Activated effector memory CD4-positive, alpha-beta T cell treated with anti-CD3 and anti-CD28 coated beads, Interleukin-2, amount 50 U/mL, for 16 hours (primary cell): Measurements from ENCODE around the gene PCDHB2.
"Not testable (repeated sequence)": the region's sequence is repeated elsewhere in the genome, so short reads cannot be mapped to it uniquely, and the experiment has no call there.

Experiments
- DNase-seq: peaks from one replicate; pipeline ENCODE4 v3.0.0-alpha.2; 2020

Gene PCDHB2

DNA sequence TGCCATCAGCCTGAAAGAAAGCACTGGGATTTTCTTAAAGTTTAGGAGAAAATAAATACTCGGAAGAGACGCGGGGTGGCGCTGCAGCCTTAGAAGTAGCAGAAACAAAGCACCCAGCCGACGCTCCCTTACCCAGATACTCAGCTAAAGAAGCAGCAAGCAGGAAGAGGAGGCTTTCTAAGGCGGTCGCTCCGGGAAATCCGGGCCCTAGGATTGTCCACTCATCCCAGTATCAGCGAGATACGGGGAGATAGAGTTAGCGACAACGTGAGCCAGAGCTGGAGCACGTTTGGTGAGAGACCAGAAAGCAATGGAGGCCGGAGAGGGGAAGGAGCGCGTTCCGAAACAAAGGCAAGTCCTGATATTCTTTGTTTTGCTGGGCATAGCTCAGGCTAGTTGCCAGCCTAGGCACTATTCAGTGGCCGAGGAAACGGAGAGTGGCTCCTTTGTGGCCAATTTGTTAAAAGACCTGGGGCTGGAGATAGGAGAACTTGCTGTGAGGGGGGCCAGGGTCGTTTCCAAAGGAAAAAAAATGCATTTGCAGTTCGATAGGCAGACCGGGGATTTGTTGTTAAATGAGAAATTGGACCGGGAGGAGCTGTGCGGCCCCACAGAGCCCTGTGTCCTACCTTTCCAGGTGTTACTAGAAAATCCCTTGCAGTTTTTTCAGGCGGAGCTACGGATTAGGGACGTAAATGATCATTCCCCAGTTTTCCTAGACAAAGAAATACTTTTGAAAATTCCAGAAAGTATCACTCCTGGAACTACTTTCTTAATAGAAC lies at the start of gene PCDHB2:
PCDHB2 (plus strand) TSS at position 135 of the 782 bp plus-strand sequence; CDS start at position 311, 176 bp downstream.
- no peak for DNase-seq

DNA sequence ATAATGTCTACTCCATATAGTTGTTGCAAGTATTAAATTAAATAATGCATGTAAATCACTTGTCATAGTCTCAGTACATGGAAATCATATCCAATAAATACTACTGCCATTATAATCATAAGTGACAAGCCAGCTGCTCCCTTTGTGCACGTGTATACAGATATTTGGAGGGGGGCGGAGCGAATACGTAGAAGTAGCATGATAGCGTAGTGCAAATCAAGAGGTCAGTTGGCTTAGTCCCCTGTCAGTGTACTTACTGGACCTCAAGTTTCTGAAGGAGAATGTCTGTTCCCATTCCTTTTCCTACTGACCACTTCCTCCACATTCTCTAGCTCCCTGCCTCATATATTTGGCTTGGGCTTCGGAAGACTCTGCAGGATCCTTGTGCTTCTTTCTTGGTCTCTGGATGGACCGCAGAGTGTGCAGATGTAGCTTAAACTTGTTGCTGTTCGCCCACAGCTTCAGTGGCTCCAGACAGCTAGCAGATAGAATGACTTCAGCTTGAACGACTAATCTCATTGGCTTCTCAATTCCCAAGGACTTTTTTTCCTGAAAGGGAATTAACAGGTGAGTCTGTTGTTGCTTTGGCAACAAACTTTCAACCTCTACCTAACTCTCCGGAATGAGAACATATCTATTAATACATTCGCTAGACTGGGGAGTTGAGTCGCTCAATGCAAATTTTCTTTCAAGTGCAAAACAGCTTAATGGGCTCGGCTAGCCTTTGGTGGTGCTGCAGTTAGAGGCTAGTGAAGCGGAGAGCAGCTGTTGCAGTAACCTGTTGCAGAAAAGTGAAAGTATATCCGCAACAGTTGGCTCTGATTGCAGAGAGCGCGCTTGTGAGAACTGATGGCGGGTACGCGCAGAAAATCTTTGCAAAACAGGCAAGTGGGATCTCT lies 43.5 kb upstream of the PCDHB2 start, which contains the start of gene PCDHB1:
PCDHB1 (plus strand) TSS at position 753 of the 899 bp plus-strand sequence; CDS start at position 850, 97 bp downstream.
- DNase-seq, result no peak

DNA sequence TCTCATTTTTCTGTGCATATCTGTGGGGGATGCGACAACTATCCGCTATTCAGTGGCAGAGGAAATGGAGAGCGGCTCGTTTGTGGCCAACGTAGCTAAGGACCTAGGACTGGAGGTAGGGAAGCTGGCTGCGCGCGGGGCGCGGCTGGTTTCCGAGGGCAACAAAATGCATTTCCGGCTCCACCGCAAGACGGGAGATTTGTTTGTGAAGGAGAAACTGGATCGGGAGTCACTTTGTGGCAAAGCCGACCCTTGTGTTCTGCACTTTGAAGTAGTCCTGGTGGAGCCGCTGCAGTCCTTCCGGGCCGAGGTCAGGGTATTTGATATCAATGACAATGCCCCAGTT lies 42.9 kb upstream of the PCDHB2 start:
- DNase-seq, result no peak

DNA sequence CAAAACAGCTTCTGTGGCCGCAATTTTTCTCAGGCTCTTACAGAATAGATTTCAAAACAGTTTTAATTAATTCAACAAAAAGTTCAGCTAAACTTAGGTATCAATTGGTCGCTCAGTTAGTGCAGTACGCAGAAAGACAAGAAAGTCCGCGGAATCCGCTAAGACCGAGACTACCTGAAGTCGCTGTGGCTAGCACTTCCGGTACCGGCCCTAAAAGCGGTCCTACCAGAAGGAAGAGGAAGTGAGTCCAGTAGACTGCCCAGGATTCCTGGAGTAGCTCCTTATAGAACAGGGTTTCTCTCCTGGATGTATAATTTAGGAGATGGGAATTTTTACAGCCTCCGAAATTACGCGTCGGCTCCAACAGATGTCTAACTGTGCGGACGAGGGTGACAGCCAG lies 16.6 kb upstream of the PCDHB2 start:
- no peak for DNase-seq

DNA sequence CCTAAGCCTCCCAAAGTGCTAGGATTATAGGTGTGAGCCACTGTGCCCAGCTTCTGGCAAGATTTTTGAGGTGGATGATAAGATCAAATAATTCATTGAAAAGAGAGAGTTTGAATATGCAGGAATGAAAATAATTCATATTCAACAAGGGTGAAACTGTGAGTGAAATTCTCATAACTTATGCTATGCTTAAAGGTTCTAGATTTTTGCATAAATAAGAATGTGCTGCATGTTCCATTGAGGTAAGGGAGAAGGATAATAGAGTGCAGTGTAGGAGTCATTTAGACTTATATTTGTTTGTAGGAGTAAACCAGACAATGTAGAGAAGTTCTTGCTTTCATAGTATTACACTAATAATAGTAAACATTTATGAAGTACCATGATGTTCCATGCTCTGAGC lies 12.2 kb upstream of the PCDHB2 start:
- DNase-seq, result no peak

DNA sequence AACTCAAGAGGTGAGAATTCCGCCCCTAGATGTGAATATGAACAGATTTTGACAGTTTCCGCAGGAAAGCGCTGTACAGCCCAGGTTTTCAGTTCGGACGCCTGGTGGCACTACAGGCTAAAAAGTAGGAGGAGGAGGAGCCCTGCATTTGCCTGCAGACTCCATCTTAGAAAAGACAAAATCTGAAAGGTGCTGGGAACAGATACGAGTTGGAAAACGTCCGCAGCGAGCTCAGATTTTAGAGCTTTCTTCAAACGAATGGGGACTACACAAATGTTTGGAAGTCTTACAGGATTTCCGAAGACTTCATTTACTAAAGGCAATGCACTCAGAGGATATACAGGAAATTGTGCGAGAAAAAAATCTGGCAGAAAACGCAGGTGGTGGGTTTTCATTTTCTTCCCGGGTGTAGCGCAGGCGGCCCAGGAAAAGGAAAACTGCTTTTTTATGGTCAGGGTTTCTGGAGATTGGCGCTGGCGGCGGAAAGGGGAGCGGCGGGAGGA lies 9.9 kb upstream of the PCDHB2 start:
- DNase-seq, result peak; percentile 68

DNA sequence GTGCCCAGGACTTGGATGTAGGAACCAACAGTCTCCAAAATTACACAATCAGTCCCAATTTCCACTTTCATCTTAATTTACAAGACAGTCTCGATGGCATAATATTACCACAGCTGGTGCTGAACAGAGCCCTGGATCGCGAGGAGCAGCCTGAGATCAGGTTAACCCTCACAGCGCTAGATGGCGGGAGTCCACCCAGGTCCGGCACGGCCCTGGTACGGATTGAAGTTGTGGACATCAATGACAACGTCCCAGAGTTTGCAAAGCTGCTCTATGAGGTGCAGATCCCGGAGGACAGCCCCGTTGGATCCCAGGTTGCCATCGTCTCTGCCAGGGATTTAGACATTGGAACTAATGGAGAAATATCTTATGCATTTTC lies 837 bp downstream of the PCDHB2 start:
- no peak for DNase-seq

DNA sequence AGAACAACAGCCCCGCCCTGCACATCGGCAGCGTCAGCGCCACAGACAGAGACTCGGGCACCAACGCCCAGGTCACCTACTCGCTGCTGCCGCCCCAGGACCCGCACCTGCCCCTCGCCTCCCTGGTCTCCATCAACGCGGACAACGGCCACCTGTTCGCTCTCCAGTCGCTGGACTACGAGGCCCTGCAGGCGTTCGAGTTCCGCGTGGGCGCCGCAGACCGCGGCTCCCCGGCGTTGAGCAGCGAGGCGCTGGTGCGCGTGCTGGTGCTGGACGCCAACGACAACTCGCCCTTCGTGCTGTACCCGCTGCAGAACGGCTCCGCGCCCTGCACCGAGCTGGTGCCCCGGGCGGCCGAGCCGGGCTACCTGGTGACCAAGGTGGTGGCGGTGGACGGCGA lies 1.8 kb downstream of the PCDHB2 start:
- DNase-seq, result not testable (repeated sequence)

DNA sequence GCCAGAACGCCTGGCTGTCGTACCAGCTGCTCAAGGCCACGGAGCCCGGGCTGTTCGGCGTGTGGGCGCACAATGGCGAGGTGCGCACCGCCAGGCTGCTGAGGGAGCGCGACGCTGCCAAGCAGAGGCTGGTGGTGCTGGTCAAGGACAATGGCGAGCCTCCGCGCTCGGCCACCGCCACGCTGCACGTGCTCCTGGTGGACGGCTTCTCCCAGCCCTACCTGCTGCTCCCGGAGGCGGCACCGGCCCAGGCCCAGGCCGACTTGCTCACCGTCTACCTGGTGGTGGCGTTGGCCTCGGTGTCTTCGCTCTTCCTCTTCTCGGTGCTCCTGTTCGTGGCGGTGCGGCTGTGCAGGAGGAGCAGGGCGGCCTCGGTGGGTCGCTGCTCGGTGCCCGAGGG lies 2.2 kb downstream of the PCDHB2 start:
- not testable (repeated sequence) for DNase-seq

DNA sequence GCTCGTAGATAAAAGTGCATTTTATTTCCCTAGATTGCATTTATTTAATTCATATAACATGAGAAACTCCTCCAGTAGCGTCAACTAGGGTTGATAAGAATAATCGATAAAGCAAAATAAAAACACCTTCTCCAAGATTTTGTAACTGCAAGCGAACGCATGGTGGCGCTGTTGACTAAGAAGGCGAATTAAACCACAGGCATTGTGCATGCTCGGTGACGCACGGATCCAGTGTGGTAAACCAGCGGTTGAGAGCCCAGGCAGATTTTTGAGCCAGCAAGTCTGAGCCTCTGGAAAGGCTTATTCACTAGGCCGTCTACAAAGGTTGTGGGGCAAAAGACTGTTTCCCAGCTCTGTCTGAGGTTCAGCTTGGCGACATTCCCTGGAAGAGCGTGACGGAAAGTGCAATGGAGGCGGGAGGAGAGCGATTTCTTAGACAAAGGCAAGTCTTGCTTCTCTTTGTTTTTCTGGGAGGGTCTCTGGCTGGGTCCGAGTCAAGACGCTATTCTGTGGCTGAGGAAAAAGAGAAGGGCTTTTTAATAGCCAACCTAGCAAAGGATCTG lies 5.9 kb downstream of the PCDHB2 start, which contains the start of gene PCDHB3:
PCDHB3 (plus strand) TSS at position 231 of the 563 bp plus-strand sequence; CDS start at position 408, 177 bp downstream.
- DNase-seq, result peak; percentile 67

DNA sequence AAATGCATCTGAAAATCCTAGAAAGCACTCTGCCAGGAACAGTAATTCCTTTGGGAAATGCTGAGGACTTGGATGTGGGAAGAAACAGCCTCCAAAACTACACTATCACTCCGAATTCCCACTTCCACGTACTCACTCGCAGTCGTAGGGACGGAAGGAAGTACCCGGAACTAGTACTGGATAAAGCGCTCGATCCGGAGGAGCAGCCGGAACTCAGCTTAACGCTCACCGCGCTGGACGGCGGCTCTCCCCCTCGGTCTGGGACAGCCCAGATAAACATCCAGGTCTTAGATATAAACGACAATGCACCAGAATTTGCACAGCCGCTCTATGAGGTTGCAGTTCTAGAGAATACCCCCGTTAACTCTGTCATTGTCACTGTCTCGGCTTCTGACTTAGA lies 6.6 kb downstream of the PCDHB2 start:
- DNase-seq, result no peak

DNA sequence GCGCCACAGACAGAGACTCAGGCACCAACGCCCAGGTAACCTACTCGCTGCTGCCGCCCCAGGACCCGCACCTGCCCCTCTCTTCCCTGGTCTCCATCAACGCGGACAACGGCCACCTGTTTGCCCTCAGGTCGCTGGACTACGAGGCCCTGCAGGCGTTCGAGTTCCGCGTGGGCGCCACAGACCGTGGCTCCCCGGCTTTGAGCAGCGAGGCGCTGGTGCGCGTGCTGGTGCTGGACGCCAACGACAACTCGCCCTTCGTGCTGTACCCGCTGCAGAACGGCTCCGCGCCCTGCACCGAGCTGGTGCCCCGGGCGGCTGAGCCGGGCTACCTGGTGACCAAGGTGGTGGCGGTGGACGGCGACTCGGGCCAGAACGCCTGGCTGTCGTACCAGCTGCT lies 7.7 kb downstream of the PCDHB2 start:
- not testable (repeated sequence) for DNase-seq

DNA sequence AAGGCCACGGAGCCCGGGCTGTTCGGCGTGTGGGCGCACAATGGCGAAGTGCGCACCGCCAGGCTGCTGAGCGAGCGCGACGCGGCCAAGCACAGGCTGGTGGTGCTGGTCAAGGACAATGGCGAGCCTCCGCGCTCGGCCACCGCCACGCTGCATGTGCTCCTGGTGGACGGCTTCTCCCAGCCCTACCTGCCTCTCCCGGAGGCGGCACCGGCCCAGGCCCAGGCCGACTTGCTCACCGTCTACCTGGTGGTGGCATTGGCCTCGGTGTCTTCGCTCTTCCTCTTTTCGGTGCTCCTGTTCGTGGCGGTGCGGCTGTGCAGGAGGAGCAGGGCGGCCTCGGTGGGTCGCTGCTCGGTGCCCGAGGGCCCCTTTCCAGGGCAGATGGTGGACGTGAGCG lies 8.1 kb downstream of the PCDHB2 start:
- DNase-seq, result not testable (repeated sequence)

DNA sequence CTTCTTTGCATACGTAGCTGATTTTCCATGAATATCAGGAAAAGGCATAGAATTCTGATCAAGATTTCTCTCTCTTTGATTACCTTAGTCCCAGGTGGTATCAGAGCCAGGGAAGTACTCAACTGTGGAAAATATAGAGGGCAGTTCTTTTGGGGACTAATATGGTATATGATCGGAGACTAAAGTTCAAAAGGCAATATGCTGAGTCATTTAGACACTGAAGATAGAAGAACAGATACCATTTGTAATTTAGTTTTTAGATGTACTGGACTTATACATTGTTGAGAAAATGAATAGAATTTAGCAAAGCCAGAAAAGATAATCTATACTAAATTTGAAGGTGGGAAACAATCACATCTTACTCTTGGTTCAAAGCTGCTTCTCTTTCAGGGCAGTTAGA lies 10.9 kb downstream of the PCDHB2 start:
- DNase-seq, result no peak

DNA sequence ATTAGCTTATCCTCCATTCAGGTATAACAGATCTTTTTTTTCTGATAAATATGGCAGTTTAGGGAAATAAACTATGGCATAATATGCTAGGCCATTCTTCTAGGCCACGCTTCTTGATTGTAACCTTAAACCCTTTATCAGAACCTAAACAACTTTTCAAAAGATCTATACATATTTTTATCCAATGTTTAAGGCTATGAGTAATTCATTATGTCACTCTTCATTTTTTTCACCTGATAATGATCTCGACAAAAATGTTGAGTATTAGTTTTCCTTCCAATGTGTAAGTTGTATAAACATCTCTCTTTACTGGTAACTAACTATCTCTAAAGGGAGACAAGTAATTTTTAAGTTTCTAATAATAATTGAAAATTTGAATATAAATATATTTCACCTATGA lies 24.8 kb downstream of the PCDHB2 start:
- DNase-seq, result no peak

DNA sequence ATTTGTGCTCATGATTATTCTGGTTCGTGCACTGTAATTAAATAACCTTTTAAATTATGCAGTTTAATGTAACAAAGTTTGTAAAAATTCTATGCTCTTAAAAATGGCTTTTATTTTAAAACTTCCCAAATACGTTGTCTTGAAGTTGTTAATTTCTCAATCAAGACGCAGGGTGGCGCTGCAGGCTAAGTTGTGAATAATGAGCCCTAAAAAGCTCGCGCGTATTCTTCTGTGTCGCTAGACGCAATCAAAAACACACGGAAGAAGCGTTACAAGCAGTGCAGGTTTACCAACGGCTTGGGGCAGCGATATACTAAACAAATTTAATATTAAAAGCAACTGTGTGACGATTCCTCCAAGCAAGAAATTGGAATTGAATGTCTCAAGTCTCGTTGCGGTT lies 27.1 kb downstream of the PCDHB2 start, which contains the start of gene PCDHB4:
PCDHB4 (plus strand) TSS at position 256 of the 400 bp plus-strand sequence. CDS start 181 bp downstream, outside the sequence.
- DNase-seq, result no peak

DNA sequence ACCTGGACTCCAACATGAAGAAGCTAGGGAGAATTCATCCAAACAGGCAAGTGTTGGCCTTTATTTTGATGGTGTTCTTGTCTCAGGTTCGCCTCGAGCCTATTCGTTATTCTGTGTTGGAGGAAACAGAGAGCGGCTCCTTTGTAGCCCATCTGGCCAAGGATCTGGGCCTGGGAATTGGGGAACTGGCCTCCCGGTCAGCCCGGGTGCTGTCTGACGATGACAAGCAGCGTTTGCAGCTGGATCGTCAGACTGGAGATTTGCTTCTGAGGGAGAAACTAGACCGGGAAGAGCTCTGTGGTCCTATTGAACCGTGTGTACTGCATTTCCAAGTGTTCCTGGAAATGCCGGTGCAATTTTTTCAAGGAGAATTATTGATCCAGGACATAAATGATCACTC lies 27.6 kb downstream of the PCDHB2 start:
- no peak for DNase-seq

DNA sequence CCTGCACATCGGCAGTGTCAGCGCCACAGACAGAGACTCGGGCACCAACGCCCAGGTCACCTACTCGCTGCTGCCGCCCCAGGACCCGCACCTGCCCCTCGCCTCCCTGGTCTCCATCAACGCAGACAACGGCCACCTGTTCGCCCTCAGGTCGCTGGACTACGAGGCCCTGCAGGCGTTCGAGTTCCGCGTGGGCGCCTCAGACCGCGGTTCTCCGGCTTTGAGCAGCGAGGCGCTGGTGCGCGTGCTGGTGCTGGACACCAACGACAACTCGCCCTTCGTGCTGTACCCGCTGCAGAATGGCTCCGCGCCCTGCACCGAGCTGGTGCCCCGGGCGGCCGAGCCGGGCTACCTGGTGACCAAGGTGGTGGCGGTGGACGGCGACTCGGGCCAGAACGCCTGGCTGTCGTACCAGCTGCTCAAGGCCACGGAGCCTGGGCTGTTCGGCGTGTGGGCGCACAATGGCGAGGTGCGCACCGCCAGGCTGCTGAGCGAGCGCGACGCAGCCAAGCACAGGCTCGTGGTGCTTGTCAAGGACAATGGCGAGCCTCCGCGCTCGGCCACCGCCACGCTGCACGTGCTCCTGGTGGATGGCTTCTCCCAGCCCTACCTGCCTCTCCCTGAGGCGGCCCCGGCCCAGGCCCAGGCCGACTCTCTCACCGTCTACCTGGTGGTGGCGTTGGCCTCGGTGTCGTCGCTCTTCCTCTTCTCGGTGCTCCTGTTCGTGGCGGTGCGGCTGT lies 29.2 kb downstream of the PCDHB2 start:
- DNase-seq, result not testable (repeated sequence)

DNA sequence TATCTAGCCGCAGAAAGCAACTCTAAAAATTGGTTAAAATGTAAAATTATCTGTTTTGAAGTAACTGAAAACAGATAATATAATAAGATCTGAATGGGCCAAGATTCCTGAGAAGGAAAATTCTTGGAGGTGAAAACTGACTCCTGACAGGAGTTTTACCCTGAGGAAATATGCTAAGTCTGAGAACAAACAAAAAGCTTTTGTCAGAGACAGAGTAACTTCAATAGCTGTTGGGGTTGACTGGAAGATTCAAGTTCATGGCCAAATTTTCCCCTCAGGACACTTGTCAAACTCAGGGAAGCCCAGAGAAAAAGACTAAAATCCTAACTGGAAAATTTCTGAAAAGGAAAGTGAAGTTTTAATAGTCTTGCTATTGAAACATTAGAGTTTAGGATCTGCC lies 32.9 kb downstream of the PCDHB2 start:
- DNase-seq, result no peak

DNA sequence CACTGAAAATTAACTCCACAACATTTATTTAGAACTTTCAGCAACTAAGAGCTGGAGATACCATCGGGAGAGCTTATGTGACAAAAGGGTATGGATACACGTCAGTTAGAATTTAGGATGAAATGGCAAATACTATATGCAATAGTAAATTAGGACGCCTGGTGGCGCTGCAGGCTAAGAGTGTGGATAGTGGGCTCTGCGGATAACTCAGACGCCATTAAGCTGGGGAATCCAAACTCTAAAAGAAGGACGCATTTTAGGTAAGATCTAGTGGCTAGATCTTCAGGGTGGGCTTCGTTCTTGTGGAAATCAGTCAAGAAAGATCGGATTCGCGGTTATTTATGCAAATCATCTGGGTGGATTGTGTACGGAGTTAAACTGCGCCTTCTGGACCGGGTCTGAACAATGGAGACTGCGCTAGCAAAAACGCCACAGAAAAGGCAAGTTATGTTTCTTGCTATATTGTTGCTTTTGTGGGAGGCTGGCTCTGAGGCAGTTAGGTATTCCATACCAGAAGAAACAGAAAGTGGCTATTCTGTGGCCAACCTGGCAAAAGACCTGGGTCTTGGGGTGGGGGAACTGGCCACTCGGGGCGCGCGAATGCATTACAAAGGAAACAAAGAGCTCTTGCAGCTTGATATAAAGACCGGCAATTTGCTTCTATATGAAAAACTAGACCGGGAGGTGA lies 40.8 kb downstream of the PCDHB2 start, which contains the start of gene PCDHB5:
PCDHB5 (plus strand) TSS at position 177 of the 688 bp plus-strand sequence; CDS start at position 406, 229 bp downstream.
- DNase-seq, result no peak

DNA sequence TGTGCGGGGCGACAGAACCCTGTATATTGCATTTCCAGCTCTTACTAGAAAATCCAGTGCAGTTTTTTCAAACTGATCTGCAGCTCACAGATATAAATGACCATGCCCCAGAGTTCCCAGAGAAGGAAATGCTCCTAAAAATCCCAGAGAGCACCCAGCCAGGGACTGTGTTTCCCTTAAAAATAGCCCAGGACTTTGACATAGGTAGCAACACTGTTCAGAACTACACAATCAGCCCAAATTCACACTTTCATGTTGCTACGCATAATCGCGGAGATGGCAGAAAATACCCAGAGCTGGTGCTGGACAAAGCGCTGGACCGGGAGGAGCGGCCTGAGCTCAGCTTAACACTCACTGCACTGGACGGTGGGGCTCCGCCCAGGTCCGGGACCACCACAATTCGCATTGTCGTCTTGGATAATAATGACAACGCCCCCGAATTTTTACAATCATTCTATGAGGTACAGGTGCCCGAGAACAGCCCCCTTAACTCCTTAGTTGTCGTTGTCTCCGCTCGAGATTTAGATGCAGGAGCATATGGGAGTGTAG lies 41.4 kb downstream of the PCDHB2 start:
- no peak for DNase-seq
